GM18498 (cell line): Measurements from ENCODE around the gene RGS6.

Experiments used
- ATAC-seq: cut with Tn5 transposase; IDR thresholded peaks from one replicate; pipeline ENCODE4 v1.9.1; 2021; ENCODE audit warnings: mild to moderate bottlenecking, moderate library complexity; ENCODE audit not compliant: unreplicated experiment

The RGS6 gene

GRCh38 chr14:72614891-72615415 lies 682.7 kb downstream of the RGS6 start:
- no peak for ATAC-seq

- no peak for ATAC-seq
These were observed 683.4 kb downstream of the RGS6 start for GRCh38 chr14:72615451-72616121.
